T follicular helper cell (primary cell): Measurements from ENCODE around the gene CFAP77.

Source experiments
- DNase-seq: peaks from one replicate; pipeline ENCODE4 v3.0.0-alpha.2; 2020; ENCODE audit warnings: low read depth

CFAP77 gene

DNA sequence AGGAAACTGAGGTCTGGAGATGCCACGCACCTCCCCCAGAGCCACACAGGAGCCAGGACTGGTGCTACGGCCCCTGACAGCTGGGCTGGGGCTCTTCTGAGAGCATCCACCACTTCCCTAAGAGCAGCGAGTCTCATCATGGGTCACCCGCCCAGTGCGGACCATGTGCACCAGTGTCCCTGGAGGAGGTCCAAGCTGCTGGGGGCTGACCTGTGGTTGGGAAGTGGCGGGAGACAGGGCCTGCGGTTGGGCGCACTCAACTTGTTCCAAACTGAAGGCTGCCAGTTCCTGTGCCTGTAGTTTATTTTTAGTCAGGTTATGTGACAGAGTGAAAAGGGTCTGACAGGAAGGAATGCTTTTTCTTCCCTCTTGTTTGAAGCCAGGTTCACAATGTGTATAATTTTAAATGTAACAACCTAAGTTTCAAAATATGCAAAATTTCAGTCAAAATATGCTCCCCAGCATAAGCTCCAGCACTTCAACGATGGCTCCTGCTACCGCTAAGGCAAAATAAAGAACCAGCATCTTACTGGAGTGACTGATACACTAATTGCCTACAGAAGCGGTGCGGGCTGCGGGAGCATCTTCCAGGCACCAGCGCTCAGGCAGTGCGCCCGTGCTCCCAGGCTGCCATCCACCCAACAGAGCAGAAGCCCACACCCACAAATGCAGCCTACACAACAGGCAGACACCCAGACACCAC, 187.2 kb downstream of the CFAP77 start:
- DNase-seq = no peak

DNA sequence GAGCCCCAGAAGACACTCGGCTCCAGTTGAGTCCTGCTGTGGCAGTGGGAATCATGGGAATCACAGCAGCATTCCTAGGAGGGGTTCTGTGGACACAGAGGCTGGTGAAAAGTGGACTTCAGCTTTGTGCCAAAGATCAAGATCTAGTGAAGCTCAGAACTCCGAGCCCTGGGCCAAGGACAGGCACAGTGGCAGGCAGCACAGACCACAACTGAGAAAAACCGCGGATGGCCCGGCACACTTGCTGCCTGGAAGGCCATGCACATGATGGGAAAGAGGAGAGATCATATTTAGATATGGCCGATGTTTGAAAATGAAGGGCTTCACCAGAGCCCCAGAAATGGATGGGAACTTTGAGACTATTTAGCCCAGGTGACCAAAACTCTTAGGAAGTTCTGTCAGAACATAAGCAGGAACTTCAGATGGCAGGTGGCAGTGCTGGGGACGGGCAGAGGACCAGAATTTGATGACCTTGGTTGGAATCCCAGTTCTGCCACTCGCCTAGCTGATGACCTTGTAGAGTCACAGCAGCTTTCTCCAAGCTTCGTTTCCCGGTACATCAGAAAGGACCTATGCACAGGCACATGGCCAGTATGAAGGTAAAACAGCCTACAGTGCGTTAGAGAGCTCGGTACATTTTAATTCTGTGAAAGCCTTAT, 190.4 kb downstream of the CFAP77 start:
- no peak for DNase-seq

DNA sequence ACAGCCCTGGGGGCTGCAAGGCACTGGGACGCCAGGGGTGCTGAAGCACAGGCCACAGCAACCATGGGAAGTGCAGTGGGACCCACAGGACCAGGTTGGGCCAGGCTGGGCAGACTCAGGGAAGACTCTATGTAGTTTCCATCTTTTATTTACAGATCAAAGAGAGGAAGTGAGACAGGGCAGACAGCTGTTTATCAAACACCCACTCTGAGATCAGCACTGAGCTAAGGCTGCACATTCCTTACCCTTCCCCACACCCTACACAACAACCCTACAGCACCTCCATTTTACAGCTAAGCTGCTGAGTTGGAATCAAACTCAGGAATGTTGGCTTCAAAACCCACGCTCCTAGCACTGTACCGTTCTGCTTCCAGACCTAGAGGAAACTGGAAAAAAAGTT, 192.2 kb downstream of the CFAP77 start:
- no peak for DNase-seq

DNA sequence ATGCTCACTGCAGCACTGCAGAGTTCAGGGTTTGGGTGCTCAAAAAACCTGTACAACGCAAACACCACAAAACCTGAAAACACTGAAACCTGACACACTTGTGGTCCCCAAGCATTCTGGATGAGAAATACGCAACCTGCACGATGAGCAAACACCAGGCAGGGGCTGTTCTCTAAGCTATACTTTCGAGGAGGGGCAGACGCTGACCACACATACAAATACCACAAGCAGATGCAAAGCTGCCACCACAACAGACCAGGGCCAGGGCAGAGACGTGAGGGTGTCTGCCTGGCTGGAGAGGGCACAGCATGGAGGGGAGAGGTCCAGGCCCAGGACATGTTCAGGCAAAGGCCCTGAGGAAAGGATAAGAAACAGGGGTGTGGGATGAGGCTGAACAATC, 195.4 kb downstream of the CFAP77 start:
- no peak for DNase-seq

DNA sequence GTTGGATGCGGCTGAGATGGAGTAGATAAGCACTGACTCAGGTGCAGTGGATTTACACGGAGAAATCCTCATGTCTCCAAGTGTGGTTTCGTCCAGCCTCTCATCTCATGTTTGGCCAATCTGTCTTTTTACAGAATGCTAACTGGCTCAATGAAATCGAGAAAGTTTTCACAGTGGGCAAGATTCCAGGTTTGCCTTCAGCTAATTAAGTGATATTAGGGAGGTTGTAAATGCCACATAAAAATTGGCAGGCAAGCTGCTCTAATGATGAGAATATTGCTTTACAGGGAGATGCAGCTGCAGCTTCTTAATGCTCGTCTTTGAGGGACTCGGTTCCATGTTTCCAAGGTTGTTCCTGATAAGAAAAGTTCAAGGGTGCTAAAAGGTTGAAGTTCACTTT, 196.1 kb downstream of the CFAP77 start:
- DNase-seq = no peak

DNA sequence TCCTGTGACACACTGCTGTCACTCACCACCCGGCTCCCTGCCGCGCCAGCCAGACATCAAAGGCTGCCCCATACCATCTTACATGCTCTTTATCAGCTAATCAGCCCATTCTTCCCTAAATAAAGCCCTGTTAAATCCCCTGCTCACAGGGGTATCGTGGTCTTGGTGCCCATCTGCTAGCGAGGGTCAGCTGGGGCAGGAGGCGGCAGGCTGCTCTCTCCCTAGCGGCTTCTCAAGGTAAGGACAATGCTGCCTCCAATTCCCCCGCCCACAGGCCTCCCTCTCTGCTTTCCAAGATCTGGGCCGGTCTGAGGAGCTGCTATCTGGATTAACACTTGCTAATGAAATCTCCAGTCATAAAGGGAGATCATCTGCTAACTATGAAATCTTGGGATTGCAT, 199.2 kb downstream of the CFAP77 start:
- DNase-seq = no peak

DNA sequence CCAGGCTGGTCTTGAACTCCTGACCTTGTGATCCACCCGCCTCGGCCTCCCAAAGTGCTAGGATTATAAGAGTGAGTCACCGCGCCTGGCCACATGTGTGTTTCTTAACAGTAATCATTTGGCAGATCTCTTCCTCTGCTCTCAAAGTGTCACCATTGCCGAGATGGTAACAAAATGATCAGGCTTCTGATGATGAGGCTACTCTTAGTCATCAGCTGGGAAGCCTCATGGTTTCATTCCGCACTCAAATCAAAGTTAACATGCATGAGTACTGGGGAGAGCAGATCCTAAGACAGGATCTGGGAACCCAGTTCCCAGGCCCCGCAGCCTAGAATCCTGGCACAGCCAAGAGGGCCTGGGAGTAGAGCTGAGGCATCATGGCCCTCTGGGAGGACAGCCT, 199.8 kb downstream of the CFAP77 start:
- DNase-seq = no peak

DNA sequence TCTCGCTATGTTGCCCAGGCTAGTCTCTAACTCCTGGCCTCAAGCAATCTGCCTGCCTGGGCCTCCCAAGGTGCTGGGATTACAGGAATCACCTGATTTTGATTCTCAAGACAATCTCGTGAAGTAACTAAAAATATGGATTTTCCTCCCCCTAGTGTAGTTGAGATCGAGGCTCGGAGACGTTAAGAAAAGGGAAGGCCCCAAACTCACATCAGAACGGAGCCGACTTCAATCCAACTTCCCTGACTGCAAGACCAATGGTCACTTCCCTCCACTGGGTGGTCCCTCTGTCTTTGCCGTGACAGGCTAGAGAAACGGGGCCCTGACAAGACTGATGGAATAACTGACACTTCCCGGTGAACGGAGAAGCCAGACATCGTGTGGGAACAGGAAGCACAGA, 200.7 kb downstream of the CFAP77 start:
- DNase-seq = no peak

DNA sequence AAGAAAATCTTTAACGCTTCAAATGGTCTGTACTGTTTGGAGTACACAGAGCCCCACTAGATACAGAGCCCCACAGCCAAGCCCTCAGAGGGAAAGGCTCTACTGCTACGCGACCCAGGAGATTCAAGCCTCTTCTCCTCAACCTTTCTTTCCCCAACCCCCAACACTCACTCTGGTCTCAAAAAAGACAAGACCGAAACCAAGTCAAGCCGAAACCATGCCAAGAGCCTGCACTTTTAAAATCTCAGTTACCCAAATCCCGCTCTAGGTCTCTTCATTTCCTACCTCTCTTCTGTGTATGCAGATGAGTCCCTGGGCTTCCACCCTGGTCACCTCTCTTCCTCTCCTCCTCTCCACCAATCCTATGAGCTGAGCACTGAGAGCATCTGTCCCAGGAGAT, 204.3 kb downstream of the CFAP77 start:
- DNase-seq = no peak

DNA sequence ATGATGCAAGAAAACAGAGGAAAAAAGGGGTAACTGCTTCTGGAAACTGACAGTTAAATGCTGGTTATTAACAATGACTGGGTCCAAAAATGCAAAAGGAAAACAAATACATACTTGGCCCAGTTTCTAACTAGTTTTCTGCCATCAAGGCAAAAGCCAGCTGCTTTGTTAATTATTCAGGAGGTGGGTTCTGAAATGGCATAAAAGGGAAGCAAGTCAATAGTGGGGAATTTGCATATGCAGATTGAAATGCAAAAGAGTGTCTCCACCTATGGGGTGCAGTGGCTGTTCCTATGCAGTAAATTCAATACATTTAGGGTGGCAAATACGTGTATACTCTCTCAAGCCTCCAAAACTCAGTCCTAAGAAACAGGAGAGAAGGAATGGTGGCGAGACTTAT, 205.8 kb downstream of the CFAP77 start:
- DNase-seq = no peak

DNA sequence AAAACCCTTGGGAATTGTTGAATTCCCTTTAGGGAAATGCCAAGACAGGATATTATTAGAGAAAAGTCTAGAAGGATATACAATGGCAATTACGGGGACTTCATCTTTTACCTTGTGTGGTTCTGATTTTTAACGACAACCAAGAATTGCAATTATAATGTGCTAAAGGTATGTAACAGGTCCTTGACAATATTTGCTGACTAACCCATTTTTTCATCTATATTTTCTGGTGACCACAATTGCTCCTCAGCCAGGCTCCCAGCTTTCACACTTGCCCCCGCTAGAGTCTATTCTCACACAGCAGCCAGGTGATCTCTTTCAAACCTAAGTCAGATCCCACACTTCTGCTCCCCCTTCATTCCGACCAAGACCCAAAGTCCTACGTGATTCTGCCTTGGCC, 206.7 kb downstream of the CFAP77 start:
- DNase-seq = no peak

DNA sequence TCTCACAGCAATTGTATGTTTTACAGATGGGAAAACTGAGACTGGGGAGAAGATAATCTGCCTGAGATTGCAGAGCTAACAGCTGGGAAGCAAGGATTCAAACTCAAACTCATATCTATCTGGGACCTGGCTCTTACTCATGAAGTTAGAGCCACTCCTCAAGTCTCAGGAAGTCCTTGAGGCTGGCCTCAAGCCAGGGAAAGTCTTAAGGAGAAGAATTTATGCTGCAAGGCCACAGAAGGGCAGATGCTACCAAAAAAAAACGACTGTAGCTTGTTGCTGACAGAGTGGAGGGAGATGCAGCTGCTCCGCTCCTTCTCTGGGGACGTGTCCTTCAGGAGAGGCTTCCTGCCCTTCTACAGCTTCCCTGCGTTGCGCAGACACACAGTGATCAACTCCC, 212.1 kb downstream of the CFAP77 start:
- no peak for DNase-seq
